ENCODE results near the gene PLCH1. TPM values are rescaled to one million over a fixed set of nuclear protein-coding genes. Genes with fewer than 3 reads are reported as not detected.

PLCH1 gene
- total and polyA plus RNA-seq, 2 experiments from 2014 or later = 2.6 to 5.8 TPM

DNA sequence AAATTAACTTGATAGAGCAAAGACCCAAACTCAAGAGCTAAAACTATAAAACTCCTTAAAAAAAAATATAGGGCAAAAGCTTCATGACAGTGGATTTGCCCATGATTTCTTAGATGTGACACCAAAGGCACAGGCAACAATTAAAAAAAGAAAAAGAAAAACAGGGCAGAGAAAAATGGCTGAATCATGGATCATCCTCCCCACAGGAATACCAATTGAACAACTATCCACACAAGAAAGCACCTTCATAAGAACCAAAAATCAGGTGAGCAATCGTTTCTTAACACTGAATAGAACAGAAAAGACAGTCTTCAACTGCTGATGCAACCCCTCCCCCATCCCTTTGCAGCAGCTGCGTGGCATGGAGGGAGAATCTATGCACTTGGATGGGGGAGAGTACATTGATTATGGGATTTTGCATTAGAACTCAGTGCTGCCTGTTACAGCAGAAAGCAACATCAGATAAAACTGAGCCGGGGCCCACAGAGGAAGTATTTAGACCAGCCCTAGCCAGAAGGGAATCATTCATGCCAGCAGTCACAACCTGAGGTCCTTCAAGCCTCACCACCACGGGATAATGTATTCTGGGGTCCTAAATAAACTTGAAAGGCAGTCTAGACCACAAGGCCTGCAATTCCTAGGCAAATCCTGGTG, 45.5 kb upstream of the PLCH1 start:
- Histone ChIP-seq H3K4me3 (no peak overlapping the region), H3K9me2 (replicated peaks; ENCODE audit: insufficient read depth) (no peaks in the 10 kb centered on the region), H3K79me2 (peaks cover 6% of the 10 kb centered on the region), H3K36me3 (replicated peaks; ENCODE audit: insufficient read depth, low read depth) (no peaks in the 10 kb centered on the region), H3K4me2 (no peak overlapping the region), H4K20me1 (ENCODE audit: insufficient read depth, poor library complexity, severe bottlenecking) (no peaks in the 10 kb centered on the region), H3K9me3 (ENCODE audit: low read depth) (no peaks in the 10 kb centered on the region), H2AFZ (no peak overlapping the region), H3K27ac (no peak overlapping the region), H3K4me1 (ENCODE audit: insufficient read depth) (no peaks in the 10 kb centered on the region), H3K27me3 (no peaks in the 10 kb centered on the region)
- TF ChIP-seq EZH2 (IDR thresholded peaks at IDR 0.05; ENCODE audit: borderline replicate concordance) (no peak), CTCF (IDR thresholded peaks at IDR 0.05; ENCODE audit: poor library complexity) (no peak), EZH2phosphoT487 (IDR thresholded peaks at IDR 0.05; ENCODE audit: low read depth, severe bottlenecking, unreplicated experiment) (no peak)
- DNase-seq (ENCODE audit: low spot score) = no peak
- WGBS (ENCODE audit: low lambda C conversion rate, missing lambda C conversion rate) = 78% methylated on average over 4 of the region's 4 CpGs

- Histone ChIP-seq H3K4me3 (no peak overlapping the region), H3K27me3 (no peaks in the 10 kb centered on the region), H3K4me2 (no peak overlapping the region), H2AFZ (no peak overlapping the region), H3K9me2 (replicated peaks; ENCODE audit: insufficient read depth) (no peaks in the 10 kb centered on the region), H3K36me3 (replicated peaks; ENCODE audit: insufficient read depth, low read depth) (no peaks in the 10 kb centered on the region), H3K27ac (no peak overlapping the region), H4K20me1 (ENCODE audit: insufficient read depth, poor library complexity, severe bottlenecking) (no peaks in the 10 kb centered on the region), H3K4me1 (ENCODE audit: insufficient read depth) (no peaks in the 10 kb centered on the region), H3K9me3 (ENCODE audit: low read depth) (peaks cover 5% of the 10 kb centered on the region), H3K79me2 (peaks cover 6% of the 10 kb centered on the region)
- TF ChIP-seq CTCF (IDR thresholded peaks at IDR 0.05; ENCODE audit: poor library complexity) = no peak
- TF ChIP-seq EZH2phosphoT487 (IDR thresholded peaks at IDR 0.05; ENCODE audit: low read depth, severe bottlenecking, unreplicated experiment) = no peak
- no peak for TF ChIP-seq EZH2 (IDR thresholded peaks at IDR 0.05; ENCODE audit: borderline replicate concordance)
- no peak for DNase-seq (ENCODE audit: low spot score)
Observed at GRCh38 chr3:155785662-155786295, 40.9 kb upstream of the PLCH1 start.

DNA sequence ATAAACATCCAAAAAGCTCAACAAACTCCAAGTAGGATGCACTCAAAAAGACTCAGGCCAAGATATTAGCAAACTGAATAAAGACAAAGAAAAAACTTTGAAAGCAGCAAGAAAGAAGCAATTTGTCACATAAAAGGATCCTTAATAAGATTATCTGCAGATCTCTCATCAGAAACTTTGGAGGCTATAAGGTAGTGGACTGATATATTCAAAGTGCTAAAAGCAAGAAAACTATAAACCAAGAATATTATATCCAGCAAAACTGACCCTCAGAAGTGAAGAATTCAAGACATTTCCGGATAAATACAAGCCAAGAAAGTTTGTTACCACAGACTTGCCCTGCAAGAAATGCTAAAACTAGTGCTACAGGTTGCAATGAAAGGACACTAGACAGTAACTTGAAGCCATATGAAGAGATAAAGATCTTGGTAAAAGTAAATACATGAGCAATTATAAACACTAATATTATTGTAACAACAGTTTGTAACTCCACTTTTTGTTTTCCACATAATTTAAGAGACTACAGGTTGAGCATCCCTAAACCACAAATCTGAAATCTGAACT, 37.6 kb upstream of the PLCH1 start:
- WGBS (ENCODE audit: low lambda C conversion rate, missing lambda C conversion rate) = 89% methylated on average over 1 of the region's 1 CpG
- Histone ChIP-seq H3K27ac (no peak overlapping the region), H3K27me3 (no peaks in the 10 kb centered on the region), H2AFZ (no peak overlapping the region), H3K9me3 (ENCODE audit: low read depth) (peaks cover 5% of the 10 kb centered on the region), H3K4me3 (no peak overlapping the region), H3K4me2 (no peak overlapping the region), H3K9me2 (replicated peaks; ENCODE audit: insufficient read depth) (no peaks in the 10 kb centered on the region), H3K4me1 (ENCODE audit: insufficient read depth) (no peaks in the 10 kb centered on the region), H4K20me1 (ENCODE audit: insufficient read depth, poor library complexity, severe bottlenecking) (no peaks in the 10 kb centered on the region), H3K79me2 (no peaks in the 10 kb centered on the region), H3K36me3 (replicated peaks; ENCODE audit: insufficient read depth, low read depth) (no peaks in the 10 kb centered on the region)
- DNase-seq (ENCODE audit: low spot score) = no peak
- TF ChIP-seq EZH2phosphoT487 (IDR thresholded peaks at IDR 0.05; ENCODE audit: low read depth, severe bottlenecking, unreplicated experiment) = no peak
- TF ChIP-seq EZH2 (IDR thresholded peaks at IDR 0.05; ENCODE audit: borderline replicate concordance) = no peak
- no peak for TF ChIP-seq CTCF (IDR thresholded peaks at IDR 0.05; ENCODE audit: poor library complexity)

All from hepatocyte (in vitro differentiated cells).